GM12891 (cell line): ENCODE results near the gene N4BP3.

Experiments used
- POLR2A ChIP-seq: IDR thresholded peaks from 2 replicates; pipeline ENCODE4 v1.6.1; 2011; ENCODE audit warnings: low read depth, low read length, control low read depth
- POLR2AphosphoS5 ChIP-seq: IDR thresholded peaks from 2 replicates; pipeline ENCODE4 v1.6.1; 2011; ENCODE audit warnings: low read depth, low read length, control low read depth
- POU2F2 ChIP-seq: IDR thresholded peaks from 2 replicates; pipeline ENCODE4 v1.6.1; 2011; ENCODE audit warnings: low read depth, mild to moderate bottlenecking, control low read depth, low read length, moderate library complexity
- TAF1 ChIP-seq: IDR thresholded peaks from 2 replicates; pipeline ENCODE4 v1.6.1; 2011; ENCODE audit warnings: low read depth, low read length, control low read depth

DNA sequence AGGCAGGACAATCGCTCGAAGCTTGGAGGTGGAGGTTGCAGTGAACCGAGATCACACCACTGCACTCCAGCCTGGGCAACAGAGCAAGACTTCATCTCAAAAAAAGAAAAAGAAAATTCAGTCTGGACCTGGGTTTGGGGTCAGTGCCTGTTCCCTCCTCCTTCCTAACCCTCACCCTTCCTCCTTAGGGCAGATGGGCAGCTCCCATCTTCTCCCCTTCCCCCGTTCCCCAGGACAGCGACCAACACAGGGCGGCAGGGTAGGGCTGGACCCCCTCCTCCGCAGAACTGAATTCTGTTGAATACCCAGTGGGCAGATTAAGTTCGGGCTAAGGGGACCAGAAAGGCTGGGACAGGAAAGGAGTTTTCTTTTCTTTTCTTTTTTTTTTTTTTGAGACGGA lies 16.0 kb downstream of the N4BP3 start:
- TF ChIP-seq POLR2AphosphoS5 (no peak), POU2F2 (no peak), POLR2A (no peak), TAF1 (no peak)
